ENCODE results near the gene ALPL. TPM values are rescaled to one million over a fixed set of nuclear protein-coding genes. Genes with fewer than 3 reads are reported as not detected.

The ALPL gene
- 0.18 to 0.50 TPM (median 0.31 TPM) in 5 replicates for total RNA-seq (2022; extraction: Qiagen RNA extraction)

GRCh38 chr1:21509351-21510112 is at the start of gene ALPL:
Gene ALPL, plus strand, starts transcription at chr1:21509423. Its CDS starts 44,659 bp downstream, at chr1:21554082.

Other genes with a start within 250 kb of the ALPL start
- gene ECE1, start 219.0 kb upstream of the ALPL start, total RNA-seq (2022; extraction: Qiagen RNA extraction) = 49.3 to 63.8 TPM (median 60.7 TPM) in 5 replicates
- 5.4 to 7.2 TPM (median 6.1 TPM) in 5 replicates for gene NBPF3, start 69.3 kb upstream of the ALPL start, total RNA-seq (2022; extraction: Qiagen RNA extraction)
- 8.1 to 11.4 TPM (median 10.8 TPM) in 5 replicates for gene RAP1GAP, start 159.9 kb downstream of the ALPL start, total RNA-seq (2022; extraction: Qiagen RNA extraction)